ENCODE measurements around the gene ZP4.
"Not testable (repeated sequence)": the region's sequence is repeated elsewhere in the genome, so short reads cannot be mapped to it uniquely, and the experiment has no call there.

The ZP4 gene

DNA sequence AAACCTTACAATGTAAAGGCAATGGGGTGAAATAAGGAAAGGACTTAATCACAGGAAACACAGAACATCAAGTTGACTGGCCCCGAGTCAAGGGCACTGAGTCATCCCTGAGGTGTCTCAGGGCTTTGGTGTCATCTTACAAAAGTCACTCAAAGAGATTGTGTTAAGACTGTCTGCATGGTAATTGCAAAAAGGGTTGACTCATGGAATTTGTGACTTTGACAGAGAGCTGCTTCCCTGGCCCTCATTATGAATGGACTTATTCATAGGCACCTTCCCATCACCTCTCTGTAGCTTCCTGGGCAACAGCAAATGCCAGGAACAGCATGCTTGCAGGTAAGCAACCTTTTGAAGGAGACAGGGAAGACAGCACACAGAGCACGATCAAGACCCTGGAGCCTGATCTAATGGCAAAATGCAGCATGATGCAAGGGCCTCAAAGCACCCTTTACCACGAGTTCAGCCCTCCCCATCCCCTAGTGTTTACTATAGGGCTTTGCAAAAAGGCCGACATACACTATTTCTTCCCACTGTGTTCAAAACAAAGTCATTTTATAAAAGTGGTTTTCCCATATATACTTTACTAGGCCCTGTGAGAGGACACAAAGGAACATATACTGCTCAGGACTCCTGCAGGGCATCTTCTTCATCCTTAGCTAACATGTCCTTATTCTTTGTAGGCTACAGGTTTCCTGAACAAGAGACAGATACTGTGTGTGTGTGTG, 17.1 kb downstream of the ZP4 start:
- no peak for DNase-seq

DNA sequence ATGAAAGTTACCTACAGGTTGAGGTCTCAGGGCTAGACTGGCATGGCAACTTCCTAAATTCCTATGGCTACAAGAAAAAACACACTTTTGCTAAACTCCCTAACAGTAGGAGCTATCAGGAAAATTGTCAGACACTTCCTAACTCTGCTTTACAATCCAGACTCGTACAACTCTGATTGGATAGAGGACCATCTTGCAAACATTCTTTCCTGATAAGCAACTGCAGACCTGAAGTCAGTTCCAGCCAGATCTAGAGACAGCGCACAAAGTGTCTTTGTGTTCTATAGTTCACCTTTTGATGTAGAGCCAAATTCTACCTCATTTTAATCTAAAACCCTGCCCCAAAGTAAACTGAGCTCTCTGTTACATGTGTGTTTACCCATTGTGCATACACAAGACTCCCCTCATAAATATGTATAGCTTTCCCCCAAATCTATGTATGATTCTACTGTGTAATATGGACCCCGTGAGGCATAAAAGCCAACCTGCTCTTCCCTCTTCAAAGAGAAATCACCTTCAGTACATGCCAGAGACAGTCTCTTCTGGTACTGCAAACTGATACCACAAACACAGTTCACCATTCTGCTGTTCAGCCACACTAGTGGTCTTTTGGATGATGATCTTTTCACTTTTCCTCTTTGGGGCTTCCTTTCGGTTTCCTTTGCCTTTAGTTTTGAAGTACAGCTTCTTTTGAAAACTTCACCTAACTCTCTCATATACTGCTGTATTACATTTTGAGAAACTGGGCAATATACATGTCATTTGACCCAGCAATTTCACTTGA, 21.7 kb downstream of the ZP4 start:
- DNase-seq, result no peak

DNA sequence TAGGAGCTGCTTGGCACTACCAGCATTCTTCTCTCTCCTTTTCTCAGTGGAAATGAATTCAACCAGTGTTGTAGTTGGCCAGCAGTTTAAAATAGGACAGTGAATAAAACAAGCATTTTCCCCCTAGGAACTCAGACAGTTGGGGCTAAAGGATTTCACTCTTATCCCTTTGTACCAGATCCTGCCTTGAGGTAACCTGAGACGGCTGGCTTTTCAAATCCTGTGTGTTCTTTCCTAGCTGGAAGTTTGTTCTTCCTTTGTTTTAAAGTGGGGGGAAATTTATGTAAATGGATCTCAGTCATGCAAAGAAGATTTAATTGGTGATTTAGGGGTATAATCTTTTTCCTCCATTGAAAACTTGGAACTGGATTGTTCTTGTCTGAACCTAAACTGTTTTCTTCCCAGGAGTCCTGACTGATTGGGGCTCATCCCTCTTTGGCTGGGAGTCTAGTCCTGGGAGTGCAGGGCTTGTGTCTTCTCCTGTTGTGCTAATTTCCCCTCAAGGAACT, 23.3 kb downstream of the ZP4 start:
- DNase-seq, result no peak

DNA sequence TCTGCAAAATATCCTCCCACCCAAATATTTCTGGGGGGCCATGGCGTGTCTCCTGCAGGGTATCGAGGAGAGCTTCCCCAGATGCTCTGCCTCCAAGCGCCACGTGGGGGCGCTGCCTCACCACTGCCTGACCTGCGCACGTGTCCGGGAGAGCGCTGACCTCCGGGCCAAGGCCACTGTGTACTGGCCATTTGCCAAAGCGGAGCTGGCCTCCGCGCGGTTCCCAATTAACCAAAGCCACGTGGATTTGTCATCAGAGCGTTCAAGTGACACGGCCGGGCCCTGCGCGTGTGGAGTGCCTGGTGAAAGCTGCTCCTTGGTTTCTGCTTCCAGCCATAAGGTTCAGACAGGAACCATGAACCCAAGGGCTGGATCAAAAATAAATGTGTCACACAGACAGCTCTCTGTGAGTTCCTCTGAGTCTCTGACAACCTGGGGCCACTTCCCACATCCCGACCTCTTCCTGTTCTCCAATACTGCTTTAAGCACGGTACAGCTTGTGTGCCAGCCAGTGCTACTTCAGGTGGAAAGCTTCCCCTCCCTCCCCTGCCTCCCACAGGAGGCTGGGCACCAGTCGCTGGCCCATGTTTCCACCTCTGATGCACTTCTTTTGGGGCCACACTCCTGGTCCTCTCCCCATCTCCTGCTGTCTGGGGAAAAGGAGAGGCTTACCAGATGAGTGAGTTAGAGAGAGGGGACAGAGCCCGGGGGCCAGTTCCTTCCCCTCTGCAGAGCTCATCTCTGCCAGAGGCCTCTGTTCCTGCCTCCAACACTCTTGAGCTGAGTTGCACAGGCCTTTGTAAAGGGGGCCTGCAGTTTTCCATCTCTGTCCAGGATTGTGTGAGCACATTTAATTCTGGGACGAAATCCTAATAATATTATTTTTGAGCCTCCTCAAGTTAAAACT, 26.1 kb downstream of the ZP4 start:
- no peak for DNase-seq

DNA sequence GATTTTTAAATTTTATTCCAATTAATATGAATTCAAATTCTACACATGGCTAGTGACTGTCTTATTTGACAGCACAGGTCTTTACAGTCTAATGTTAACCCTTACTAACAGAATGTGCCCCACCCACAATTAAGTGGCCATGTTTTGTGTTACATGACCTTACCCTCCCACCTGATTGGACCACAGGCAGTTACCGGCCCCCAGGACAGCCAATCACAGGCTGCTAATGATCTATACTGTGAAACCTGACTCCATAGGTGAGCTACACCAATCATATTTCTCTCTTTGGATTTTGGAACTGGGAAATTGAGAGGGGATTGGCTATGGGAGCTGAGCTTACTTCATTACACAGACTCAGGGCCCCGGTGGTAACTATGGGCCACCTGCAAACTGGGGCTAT, 27.5 kb downstream of the ZP4 start:
- DNase-seq, result no peak

GRCh38 chr1:237861944-237862343, 28.8 kb downstream of the ZP4 start:
- DNase-seq, result no peak

DNA sequence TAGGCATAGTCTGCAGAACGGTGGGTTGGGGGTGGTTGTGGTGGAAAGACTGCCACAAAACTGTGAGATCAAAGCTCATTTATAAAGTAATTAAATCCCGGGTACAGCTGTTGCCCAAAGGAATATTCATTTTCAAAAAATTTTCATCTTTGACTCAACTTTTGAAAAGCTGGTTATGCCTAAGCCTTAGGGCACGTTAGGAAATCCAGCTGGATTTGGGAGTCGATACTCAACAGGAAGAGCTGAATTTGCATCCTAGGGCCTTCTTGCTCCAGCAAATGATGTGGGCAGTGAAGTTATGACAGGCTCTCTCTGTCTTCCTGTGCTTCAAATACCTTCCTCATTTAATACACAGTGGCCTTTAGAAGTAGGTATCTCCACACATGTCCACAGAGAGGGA, 31.7 kb downstream of the ZP4 start:
- DNase-seq, result no peak

DNA sequence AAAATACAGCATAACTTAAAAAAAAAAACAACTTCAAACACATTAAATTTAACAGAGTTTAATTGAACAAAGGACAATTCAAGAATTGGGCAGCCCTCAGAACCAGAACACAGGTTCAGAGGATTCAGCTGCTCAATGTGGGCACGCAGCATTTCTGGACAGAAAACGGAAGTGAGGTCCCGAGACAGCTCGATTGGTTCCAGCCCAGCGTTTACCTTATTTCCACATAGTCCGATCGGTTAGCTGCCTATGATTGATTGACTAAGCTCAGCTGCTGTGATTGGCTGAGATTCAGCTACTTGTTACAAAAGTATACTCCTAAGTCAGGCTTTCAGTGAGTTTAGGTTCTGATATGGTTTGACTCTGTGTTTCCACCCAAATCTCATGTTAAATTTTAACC, 33.3 kb downstream of the ZP4 start:
- no peak for DNase-seq

DNA sequence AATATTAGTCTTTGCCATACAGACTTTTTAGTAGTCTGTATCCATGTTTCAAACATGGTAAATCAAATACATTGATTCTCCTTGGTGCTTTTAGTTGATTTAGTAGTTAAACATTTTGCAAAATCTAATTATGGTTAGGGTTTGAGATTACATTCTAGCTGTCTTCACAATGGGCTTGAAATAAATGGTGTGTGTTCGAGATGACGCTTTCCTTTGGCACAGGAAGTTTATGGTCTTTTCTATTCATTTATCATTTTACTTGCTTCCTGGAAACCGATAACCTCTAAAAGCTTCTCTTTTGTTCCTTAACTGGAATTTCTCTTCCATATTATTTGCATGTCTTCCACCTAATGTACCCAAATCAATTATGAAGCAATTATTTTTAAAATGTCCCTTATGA, 38.4 kb downstream of the ZP4 start:
- DNase-seq, result no peak

GRCh38 chr1:237851210-237851845, 39.4 kb downstream of the ZP4 start:
- DNase-seq, result no peak

DNA sequence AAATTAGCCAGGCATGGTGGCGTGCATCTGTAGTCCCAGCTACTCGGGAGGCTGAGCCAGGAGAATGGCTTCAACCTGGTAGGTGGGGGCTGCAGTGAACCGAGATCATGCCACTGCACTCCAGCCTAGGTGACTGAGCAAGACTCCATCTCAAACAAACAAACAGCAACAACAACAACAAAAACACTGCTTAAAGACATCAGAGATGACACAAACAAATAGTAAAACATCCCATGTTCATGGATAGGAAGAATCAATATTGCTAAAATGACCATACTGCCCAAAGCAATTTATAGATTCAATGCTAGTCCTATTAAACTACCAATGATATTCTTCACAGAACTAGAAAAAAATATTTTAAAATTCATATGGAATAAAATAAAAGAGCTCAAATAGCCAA, 47.2 kb downstream of the ZP4 start:
- DNase-seq, result not testable (repeated sequence)

- DNase-seq, result no peak
Measured at GRCh38 chr1:237841485-237841884, 49.2 kb downstream of the ZP4 start.

DNA sequence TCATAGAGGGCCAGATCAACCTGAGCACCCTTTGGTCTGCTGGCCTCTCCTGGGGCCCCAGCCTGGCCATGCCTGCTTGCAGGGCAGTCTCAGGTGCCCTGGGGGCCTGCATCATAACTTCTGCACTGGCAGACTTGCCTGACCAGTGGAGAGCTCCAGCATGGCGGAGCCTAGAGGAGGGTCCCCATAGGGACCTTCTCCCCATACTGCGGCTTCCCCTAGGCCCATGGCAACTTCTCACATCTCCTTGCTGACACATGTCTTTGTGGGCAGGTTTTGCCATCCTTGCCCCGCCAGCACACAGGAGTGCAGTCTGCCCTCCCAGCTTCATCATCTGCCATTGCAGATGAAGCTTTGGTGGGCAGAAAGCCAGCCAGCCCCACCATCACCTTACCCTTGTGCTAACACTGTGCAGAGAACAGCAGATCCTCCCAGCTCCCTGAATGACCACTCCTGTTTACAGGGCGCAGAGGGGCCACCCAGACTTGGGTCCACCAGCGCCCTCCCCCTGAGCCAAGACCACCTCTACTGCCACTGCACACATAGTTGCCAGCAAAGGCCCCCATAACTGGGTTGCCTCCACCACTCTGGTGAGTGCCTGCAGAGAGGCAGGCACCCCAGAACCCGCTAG, 51.7 kb downstream of the ZP4 start:
- no peak for DNase-seq

GRCh38 chr1:237838320-237838719, 52.4 kb downstream of the ZP4 start:
- DNase-seq, result no peak

DNA sequence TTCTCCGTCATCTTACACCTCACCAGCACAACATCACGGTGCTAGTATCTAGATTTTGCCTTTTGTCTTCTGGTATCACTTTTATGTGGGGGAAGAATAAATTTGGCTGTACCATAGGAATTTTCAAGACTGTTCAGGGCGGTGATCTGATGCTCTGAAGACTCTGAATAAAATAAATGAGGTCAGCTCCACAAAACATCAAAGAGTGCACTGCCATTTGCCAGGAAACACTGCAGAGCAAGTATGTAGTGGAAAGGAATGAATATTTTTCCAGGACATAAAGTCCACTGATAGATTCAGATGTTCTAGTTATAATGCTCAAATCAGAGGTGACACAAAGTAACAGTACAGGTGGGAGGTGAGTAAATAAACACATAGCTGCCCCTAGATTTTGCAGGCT, 56.3 kb downstream of the ZP4 start:
- DNase-seq, result no peak

- DNase-seq, result no peak
Measured at GRCh38 chr1:237834048-237834447, 56.7 kb downstream of the ZP4 start.

GRCh38 chr1:237832858-237833257, 57.9 kb downstream of the ZP4 start:
- no peak for DNase-seq
